ENCODE measurements around the gene JAKMIP2.

DNA sequence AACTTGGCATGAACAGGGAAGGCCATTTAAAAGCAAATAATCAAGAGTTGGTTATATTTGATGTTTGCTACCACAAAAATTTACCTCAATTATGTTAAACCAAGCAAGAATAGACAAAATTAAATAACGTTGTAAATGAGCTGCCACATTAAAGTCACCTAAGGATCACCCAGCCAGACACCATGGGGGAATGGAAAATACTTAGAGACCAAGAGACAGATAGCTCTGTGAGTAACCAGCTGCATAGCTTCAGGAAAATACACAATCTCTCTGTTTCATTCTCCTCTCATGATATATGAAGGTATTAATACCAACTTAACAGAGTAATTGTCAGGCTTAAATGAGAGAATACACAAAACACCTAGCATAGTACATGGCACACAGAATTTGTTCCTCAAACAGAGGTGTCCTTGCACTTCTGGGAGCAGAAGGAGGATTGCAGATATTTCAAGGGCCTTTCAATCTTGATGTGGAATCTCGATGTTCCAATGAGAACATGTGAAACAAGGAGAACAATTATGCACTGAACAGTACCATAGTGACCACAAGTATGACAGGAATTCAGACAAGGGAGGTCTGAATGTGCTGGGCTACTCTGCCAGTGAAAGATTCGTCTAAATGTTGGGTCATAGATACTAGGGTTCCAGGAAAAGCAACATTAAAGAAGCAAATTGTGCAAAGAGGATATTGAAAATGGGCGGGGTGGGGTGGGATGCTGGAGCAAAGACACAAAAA lies 18.6 kb downstream of the JAKMIP2 start:
- TF ChIP-seq SMAD5 (IDR thresholded peaks at IDR 0.05; ENCODE audit: low read depth) (no peak), EZH2 (IDR thresholded peaks at IDR 0.05; ENCODE audit: borderline replicate concordance, control insufficient read depth, low read depth, low read length) (no peak), TARDBP (IDR thresholded peaks at IDR 0.05; ENCODE audit: borderline replicate concordance) (no peak), HDGF (IDR thresholded peaks at IDR 0.05) (no peak), MXI1 (IDR thresholded peaks at IDR 0.05; ENCODE audit: low read depth, low read length) (no peak), SIN3A (IDR thresholded peaks at IDR 0.05; ENCODE audit: low read depth, low read length) (no peak), SP1 (IDR thresholded peaks at IDR 0.05; ENCODE audit: low read depth, low read length) (no peak), POLR2A (IDR thresholded peaks at IDR 0.05; ENCODE audit: low read depth, low read length) (no peak), MTA2 (IDR thresholded peaks at IDR 0.05; ENCODE audit: low read depth) (no peak), ZNF384 (IDR thresholded peaks at IDR 0.05; ENCODE audit: borderline replicate concordance, low read depth, low read length) (no peak)
- TF ChIP-seq, protein P1, sequence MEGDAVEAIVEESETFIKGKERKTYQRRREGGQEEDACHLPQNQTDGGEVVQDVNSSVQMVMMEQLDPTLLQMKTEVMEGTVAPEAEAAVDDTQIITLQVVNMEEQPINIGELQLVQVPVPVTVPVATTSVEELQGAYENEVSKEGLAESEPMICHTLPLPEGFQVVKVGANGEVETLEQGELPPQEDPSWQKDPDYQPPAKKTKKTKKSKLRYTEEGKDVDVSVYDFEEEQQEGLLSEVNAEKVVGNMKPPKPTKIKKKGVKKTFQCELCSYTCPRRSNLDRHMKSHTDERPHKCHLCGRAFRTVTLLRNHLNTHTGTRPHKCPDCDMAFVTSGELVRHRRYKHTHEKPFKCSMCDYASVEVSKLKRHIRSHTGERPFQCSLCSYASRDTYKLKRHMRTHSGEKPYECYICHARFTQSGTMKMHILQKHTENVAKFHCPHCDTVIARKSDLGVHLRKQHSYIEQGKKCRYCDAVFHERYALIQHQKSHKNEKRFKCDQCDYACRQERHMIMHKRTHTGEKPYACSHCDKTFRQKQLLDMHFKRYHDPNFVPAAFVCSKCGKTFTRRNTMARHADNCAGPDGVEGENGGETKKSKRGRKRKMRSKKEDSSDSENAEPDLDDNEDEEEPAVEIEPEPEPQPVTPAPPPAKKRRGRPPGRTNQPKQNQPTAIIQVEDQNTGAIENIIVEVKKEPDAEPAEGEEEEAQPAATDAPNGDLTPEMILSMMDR (IDR thresholded peaks at IDR 0.05 in 2 of 3, conservative IDR thresholded peaks at IDR 0.05 in 1 of 3; ENCODE audit: control insufficient read depth in 2 of 3, extremely low read depth in 1 of 3, insufficient read depth in 1 of 3, low read depth in 3 of 3, low read length in 3 of 3), result no peak
- TF ChIP-seq, protein P2, sequence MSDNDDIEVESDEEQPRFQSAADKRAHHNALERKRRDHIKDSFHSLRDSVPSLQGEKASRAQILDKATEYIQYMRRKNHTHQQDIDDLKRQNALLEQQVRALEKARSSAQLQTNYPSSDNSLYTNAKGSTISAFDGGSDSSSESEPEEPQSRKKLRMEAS (IDR thresholded peaks at IDR 0.05; ENCODE audit: low read depth, low read length), result no peak

Data from GM12878 (cell line).